Sigmoid colon (tissue), 7 donors: Measurements from ENCODE around the gene CROT. TPM values are rescaled to one million over a fixed set of nuclear protein-coding genes. Genes with fewer than 3 reads are reported as not detected.

Experiments used
- DNase-seq: peaks from one replicate; pipeline ENCODE4 v3.0.0-alpha.2; 2019
- H3K27ac ChIP-seq, 4 donors: fragments of 200-600 bp; sonication (generic); one replicate each; pipeline ENCODE4 v1.5.1; 2016 to 2019; ENCODE audit warnings: mild to moderate bottlenecking in 1 of 4
- H3K27me3 ChIP-seq, 3 donors: fragments of 200-600 bp; sonication (generic); one replicate each; pipeline ENCODE4 v1.5.1; 2019; ENCODE audit warnings: mild to moderate bottlenecking in 1 of 3
- H3K36me3 ChIP-seq, 4 donors: fragments of 200-600 bp; sonication (generic); one replicate each; pipeline ENCODE4 v1.5.1; 2016 to 2019
- H3K4me1 ChIP-seq, 4 donors: fragments of 200-600 bp; sonication (generic); one replicate each; pipeline ENCODE4 v1.5.1; 2017 to 2019
- H3K4me3 ChIP-seq, 4 donors: fragments of 200-600 bp; sonication (generic); one replicate each; pipeline ENCODE4 v1.5.1; 2017 to 2019; ENCODE audit warnings: mild to moderate bottlenecking in 2 of 4, moderate library complexity in 1 of 4
- H3K9me3 ChIP-seq, 4 donors: fragments of 200-600 bp in 3 of 4; sonication (generic) in 3 of 4; one replicate each; pipeline versions ENCODE4 v1.5.1 to v1.6.1; 2013 to 2019
- CTCF ChIP-seq, 4 experiments: fragments of 450-650 bp in 3 of 4; fragments of 200-600 bp in 1 of 4; IDR thresholded peaks; one replicate each; pipeline ENCODE4 v1.5.1; 2016 to 2019; ENCODE audit warnings: antibody characterized with exemption in 4 of 4, mild to moderate bottlenecking in 3 of 4, moderate library complexity in 2 of 4
- EP300 ChIP-seq, 4 donors: sonication (generic); formaldehyde crosslinking; IDR thresholded peaks; one replicate each; pipeline ENCODE4 v1.6.1; 2017; ENCODE audit warnings: antibody characterized with exemption in 4 of 4
- POLR2A ChIP-seq, 2 donors: fragments of 450-650 bp; IDR thresholded peaks; one replicate each; pipeline ENCODE4 v1.6.1; 2016; ENCODE audit warnings: antibody characterized with exemption in 2 of 2, mild to moderate bottlenecking in 2 of 2, moderate library complexity in 2 of 2
- POLR2AphosphoS5 ChIP-seq, 4 donors: sonication (generic); formaldehyde crosslinking; IDR thresholded peaks; one replicate each; pipeline ENCODE4 v1.6.1; 2017; ENCODE audit warnings: antibody characterized with exemption in 4 of 4
- WGBS, 2 donors: extraction: QIAGEN DNeasy Blood & Tissue Kit; methylation state at CpG; one replicate each; pipeline ENCODE4 v1.1.7; 2013; 5-methylcytosine and 5-hydroxymethylcytosine counted together
- intact Hi-C: fragments of 100-400 bp; cut with DNase I; formaldehyde crosslinking; loops from one replicate; pipeline ENCODE4 v1.15.1; 2023
- polyA plus RNA-seq, 3 donors: library from polyadenylated mRNA; stranded (reverse); fragments of 200-250 nt; gene quantifications; one replicate each; pipeline ENCODE4 v1.2.3, GENCODE V29; 2013
- total RNA-seq, 4 donors: library from RNA; depleted of rRNA; stranded (reverse); fragments of >200 nt; gene quantifications; one replicate each; pipeline ENCODE4 v1.1.0, GENCODE V29; 2016
- donor health status: healthy with polysubstance abuse.
- donor health status: Bipolar disorder and iron deficiency.
- donor health status: healthy.

The CROT gene
- total and polyA plus RNA-seq, 7 donors = 11.9 to 15.6 (median 13.9) TPM

- no peak overlapping the region for H3K4me3 ChIP-seq
- no peaks in the 10 kb centered on the region for H3K27me3 ChIP-seq
- TF ChIP-seq POLR2A (IDR thresholded peaks at IDR 0.05) = no peak
- no peak for TF ChIP-seq CTCF (IDR thresholded peaks at IDR 0.05)
- TF ChIP-seq EP300 (IDR thresholded peaks at IDR 0.05) = no peak
- TF ChIP-seq POLR2AphosphoS5 (IDR thresholded peaks at IDR 0.05) = no peak
- H3K36me3 ChIP-seq = peaks cover 0 to 70% (median 13%) of the 10 kb centered on the region in 4 donors
- H3K27ac ChIP-seq = no peak overlapping the region
- no peaks in the 10 kb centered on the region for H3K4me1 ChIP-seq
- WGBS, 2 donors = 92 to 93% methylated on average over 5 of the region's 5 CpGs
- DNase-seq = no peak
- intact Hi-C loops = no loop called here
- no peaks in the 10 kb centered on the region for H3K9me3 ChIP-seq
Observed at GRCh38 chr7:87380905-87381304, 35.4 kb downstream of the CROT start.

GRCh38 chr7:87391020-87391701 lies 45.7 kb downstream of the CROT start:
- intact Hi-C loops = no loop called here
- peaks cover 0 to 61% (median 9%) of the 10 kb centered on the region in 4 donors for H3K36me3 ChIP-seq

GRCh38 chr7:87395442-87396020 lies 50.1 kb downstream of the CROT start:
- no peaks in the 10 kb centered on the region for H3K9me3 ChIP-seq
- no peaks in the 10 kb centered on the region for H3K4me1 ChIP-seq
- 85 to 91% methylated on average over 1 of the region's 1 CpG for WGBS, 2 donors
- TF ChIP-seq EP300 (IDR thresholded peaks at IDR 0.05) (no peak), CTCF (IDR thresholded peaks at IDR 0.05) (no peak), POLR2AphosphoS5 (IDR thresholded peaks at IDR 0.05) (no peak), POLR2A (IDR thresholded peaks at IDR 0.05) (no peak)
- no peaks in the 10 kb centered on the region for H3K27me3 ChIP-seq
- no peak overlapping the region for H3K4me3 ChIP-seq
- H3K27ac ChIP-seq = no peak overlapping the region
- DNase-seq = no peak
- intact Hi-C loops = no loop called here
- peaks cover 0 to 55% (median 6%) of the 10 kb centered on the region in 4 donors for H3K36me3 ChIP-seq

More at GRCh38 chr7:87391020-87391701, 45.7 kb downstream of the CROT start:
- Histone ChIP-seq H3K4me1 (no peaks in the 10 kb centered on the region), H3K27ac (no peak overlapping the region), H3K9me3 (no peaks in the 10 kb centered on the region), H3K4me3 (no peak overlapping the region), H3K27me3 (no peaks in the 10 kb centered on the region)
- no peak for TF ChIP-seq EP300 (IDR thresholded peaks at IDR 0.05)
- WGBS, 2 donors = 93% methylated on average over 8 of the region's 8 CpGs
- DNase-seq = no peak

- 82 to 83% methylated on average over 2 of the region's 2 CpGs for WGBS, 2 donors
Observed at GRCh38 chr7:87398446-87398845, 53.0 kb downstream of the CROT start.

More at GRCh38 chr7:87398446-87398845, 53.0 kb downstream of the CROT start:
- intact Hi-C loops = no loop called here
- no peak for DNase-seq
- no peak for TF ChIP-seq CTCF (IDR thresholded peaks at IDR 0.05)
- no peak for TF ChIP-seq POLR2A (IDR thresholded peaks at IDR 0.05)
- no peak for TF ChIP-seq POLR2AphosphoS5 (IDR thresholded peaks at IDR 0.05)
- no peak for TF ChIP-seq EP300 (IDR thresholded peaks at IDR 0.05)
- H3K36me3 ChIP-seq = peaks cover 0 to 27% (median 1%) of the 10 kb centered on the region in 4 donors
- H3K27me3 ChIP-seq = no peaks in the 10 kb centered on the region
- no peaks in the 10 kb centered on the region for H3K4me1 ChIP-seq
- H3K4me3 ChIP-seq = no peak overlapping the region
- H3K27ac ChIP-seq = no peak overlapping the region
- H3K9me3 ChIP-seq = no peaks in the 10 kb centered on the region
